OCI-M2 (cell line): ENCODE data around the gene ZNF575.
A peak's percentile ranks its signal among the peaks of the same experiment; 100 is the strongest.
"Not testable (repeated sequence)": the region's sequence is repeated elsewhere in the genome, so short reads cannot be mapped to it uniquely, and the experiment has no call there.

Source experiments
- DNase-seq: peaks from one replicate; lab custom pipeline; 2025; ENCODE audit not compliant: unreplicated experiment; lab: John Stamatoyannopoulos, UW

ZNF575 gene

DNA sequence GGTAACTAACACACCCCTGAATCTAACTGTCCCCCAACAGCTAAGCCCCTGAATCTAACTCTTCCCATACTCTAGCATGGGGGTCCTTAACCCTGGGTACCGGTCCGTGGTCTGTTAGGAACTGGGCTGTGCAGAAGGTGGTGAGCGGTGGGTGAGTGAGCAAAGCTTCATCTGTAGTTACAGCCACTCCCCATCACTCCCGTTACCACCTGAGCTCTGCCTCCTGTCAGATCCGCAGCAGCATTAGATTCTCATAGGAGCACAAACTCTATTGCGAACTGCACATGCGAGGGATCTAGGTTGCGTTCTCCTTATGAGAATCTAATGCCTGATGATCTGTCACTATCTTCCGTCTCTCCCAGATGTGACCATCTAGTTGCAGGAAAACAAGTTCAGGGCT is 22.3 kb upstream of the ZNF575 start:
- DNase-seq = no peak

- DNase-seq = no peak
These were observed 21.7 kb upstream of the ZNF575 start for GRCh38 chr19:43511324-43511723.

- DNase-seq = not testable (repeated sequence)
These were observed 20.6 kb upstream of the ZNF575 start for GRCh38 chr19:43512399-43512798.

DNA sequence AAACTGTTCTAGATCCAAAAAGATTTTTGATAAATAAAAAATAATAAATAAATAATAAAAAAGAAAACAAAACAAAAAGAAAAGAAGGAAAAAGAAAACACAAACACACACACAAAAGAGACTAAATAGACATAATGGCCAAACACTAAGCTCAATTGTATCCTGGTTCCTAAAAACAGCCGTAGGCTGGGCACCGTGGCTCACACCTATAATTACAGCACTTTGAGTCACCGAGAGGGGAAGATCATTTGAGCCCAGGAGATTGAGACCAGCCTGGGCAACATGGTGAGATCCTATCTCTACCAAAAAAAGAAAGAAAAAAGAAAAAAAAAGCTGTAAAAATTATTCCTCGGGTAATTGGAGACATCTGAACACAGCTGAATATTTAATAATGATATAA is 14.9 kb upstream of the ZNF575 start:
- DNase-seq = no peak

DNA sequence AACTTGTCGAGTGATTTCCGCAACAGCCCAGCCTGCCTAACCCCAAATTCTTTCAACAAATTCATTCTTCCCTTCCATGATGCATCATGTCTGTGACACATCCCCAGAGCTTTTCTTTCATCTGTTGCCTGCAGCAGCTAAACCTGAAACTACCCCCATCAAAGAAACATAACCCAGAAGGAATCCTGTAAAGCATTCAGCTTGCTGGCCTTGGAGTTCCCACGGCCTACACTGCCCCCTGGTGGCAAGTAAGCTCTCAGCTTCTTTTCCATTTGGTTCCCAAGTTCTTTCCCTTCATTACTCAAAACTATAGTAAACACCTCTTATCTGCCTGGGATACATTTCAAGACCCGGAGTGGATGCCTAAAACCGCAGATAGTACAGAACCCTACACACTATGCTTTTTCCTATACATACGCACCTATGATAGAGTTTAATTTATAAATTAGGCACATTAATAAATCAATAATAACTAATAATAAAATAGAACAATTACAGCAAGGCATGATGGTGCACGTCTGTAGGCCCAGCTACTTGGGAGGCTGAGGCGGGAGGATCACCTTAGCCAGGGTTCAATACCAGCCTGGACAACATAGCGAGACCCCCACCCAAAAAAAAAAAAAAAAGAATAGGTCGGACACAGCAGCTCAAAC is 13.4 kb upstream of the ZNF575 start:
- DNase-seq = peak; percentile 18

- DNase-seq = no peak
These were observed 10.1 kb upstream of the ZNF575 start for GRCh38 chr19:43522929-43523328.

- not testable (repeated sequence) for DNase-seq
These were observed 9.3 kb upstream of the ZNF575 start for GRCh38 chr19:43523696-43524095.

GRCh38 chr19:43524922-43525835 is 7.8 kb upstream of the ZNF575 start:
- no peak for DNase-seq

DNA sequence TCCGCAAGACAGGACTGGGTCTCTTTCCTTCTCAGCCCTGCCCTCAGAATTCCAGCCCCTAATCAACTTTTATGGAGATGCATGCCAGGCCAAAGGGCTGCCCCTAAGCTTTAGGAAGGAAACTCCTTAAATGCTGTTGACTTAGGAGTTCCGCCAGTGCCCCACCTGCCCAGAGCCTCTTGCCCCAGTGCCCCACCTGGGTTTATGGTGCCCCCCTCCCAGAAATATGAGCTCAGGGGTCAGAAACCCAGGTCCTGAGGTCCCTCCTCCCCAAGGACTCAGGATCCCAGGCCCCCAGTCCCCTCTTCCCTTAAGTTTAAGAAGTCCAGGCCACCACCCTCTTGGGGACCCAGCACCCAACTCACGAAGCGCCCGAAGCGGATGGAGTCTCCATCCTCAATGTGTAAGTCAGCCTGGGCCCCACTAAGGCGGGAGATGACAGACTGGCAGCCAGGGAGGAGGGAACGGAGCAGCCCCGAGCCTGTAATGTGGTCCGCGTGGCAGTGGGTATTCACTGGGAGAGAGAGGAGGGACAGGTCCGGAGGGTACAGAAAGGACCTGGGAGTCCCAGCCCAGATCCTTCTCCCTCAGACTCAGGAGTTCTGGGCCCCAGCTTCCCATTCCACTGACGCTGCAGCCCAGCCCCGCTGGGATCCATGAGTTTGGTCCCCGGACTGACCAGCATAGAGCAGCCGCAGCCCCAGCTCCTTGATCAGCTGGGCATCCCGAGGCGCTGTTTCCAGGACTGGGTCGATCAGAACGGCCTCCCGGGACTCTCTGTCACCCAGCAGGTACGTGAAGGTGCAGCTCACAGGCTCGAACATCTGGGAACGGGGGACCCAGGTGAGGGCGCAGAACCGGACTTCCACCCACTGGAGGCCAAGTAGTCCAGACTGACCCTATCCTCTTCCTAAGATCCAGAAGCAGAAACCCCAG is 6.9 kb upstream of the ZNF575 start:
- no peak for DNase-seq

DNA sequence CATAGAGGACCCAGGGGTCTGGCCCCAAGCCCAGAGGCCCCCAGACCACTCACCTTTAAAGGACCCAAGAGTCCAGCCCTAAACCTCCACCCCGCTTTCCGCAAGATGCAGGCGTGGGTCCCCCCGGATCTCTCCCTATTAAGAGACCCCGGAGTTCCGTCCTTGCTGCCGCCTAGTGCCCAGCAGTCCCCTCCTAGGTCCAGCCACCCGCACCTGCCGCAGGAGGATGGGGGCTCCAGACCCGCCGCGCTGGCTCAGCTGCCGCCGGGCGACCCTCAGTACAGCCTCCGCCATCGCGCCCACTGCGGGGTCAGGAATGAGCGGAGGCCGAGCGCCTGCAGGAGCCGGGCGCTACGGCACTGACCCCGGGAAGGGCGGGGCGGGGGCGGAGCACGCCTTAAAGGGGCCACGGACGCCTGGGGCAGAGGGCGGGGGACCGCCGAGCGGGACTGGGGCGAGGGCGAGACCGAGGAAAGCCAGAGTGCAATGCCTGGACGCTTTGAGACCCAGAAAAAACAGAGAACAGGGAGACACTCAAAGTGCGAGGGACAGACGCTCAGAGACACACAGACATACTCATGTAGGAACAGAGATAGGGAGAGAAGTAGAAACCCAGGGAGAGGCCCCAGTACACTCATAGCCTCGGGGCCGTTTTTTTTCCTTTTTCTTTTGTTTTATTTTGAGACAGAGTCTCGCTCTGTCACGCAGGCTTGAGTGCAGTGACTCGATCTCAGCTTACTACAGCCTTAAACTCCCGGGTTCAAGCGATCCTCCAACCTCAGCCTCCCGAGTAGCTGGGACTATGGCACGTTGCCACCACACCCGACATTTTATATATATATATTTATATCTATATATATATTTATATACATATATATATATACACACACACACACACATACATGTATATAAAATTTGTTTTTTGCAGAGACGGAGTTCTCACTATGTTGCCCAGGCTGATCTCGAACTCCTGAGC is 5.8 kb upstream of the ZNF575 start, which contains the start of gene ETHE1:
TSS of gene ETHE1 (minus strand) at position 318 of the 976 bp plus-strand sequence. CDS start at position 294, 24 bp downstream.
- peak; percentile 38 for DNase-seq

GRCh38 chr19:43527860-43528622 is 4.9 kb upstream of the ZNF575 start:
- no peak for DNase-seq

GRCh38 chr19:43532571-43532961 is 422 bp upstream of the ZNF575 start:
- no peak for DNase-seq

- peak; percentile 94 for DNase-seq
These were observed 737 bp downstream of the ZNF575 start for GRCh38 chr19:43533546-43534304.

DNA sequence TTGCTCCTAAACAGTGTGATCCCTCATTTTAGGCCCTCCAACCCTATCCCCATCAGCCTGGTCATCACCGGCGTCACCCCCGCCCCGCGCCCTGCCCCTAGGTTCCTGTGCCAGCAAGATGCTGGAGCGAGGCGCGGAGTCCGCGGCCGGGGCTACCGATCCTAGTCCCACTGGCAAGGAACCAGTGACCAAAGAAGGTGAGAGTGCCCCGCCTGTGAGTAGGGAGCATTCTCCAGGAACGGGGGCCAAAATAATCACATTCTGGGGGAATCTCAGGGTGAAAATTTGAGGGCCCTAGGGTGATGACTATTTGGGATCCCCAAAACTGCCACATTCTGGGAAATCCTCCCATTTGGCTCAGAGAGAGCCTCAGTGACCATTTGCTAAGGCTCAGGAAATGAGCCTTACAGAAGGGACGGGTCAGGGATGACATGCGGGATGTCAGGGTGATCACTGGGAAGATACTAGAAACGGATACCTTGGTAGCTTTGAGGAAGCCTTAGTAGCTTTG is 1.4 kb downstream of the ZNF575 start:
- DNase-seq = no peak

- DNase-seq = no peak
These were observed 2.1 kb downstream of the ZNF575 start for GRCh38 chr19:43534816-43535761.

DNA sequence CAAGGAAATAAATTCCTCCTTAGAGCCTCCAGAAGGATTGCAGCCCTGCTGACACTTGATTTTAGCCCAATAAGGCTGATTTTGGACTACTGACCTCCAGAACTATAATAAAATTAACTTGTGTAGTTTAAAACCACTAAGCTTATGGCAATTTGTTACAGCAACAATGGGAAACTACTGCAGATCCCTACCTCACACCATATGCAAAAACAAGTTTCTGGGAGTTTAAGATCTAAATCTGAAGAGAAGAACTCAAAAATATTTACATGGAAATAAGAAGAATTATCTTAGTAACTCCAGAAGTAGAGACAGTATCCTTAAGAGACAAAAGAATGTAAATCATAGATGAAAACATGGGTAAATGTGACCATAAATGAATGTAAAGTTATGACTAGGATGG is 5.9 kb downstream of the ZNF575 start:
- DNase-seq = no peak

- no peak for DNase-seq
These were observed 7.4 kb downstream of the ZNF575 start for GRCh38 chr19:43540381-43540780.
